K562 (cell line): Measurements from ENCODE around the gene ERGIC1. TPM values are rescaled to one million over a fixed set of nuclear protein-coding genes. Genes with fewer than 3 reads are reported as not detected.

Experiments used
- ATAC-seq: fragments of 200-7000 bp; cut with Tn5 transposase; 3 replicates; pipeline ENCODE4 v1.9.1; 2020; ENCODE audit warnings: moderate library complexity
- BruUV-seq: library from RNA; stranded (reverse); fragments of 400-500 nt; replicated peaks from 2 replicates; lab custom pipeline; 2021; lab: Mats Ljungman, UMichigan
- CTCF ChIA-PET: fragments of 300-600 bp; formaldehyde crosslinking; extraction: SDS; loops from one replicate; lab custom pipeline; 2021; ENCODE audit warnings: low intra/inter-chr PET ratio; lab: Yijun Ruan, JAX
- POLR2A ChIA-PET: fragments of 300-600, 350-650 bp; sonication (Branson Sonifier 250); formaldehyde crosslinking; extraction: SDS; loops from one replicate; lab custom pipeline; 2021; ENCODE audit warnings: antibody characterized with exemption, inconsistent platforms; lab: Yijun Ruan, JAX
- DNase-seq, 4 experiments: peaks; one replicate each; pipeline versions ENCODE4 v3.0.0 to v3.0.0-alpha.2; 2011 to 2018; ENCODE audit warnings: low spot score in 3 of 4, mixed read lengths in 3 of 4; ENCODE audit errors: extremely low read depth in 1 of 4
- FAIRE-seq: peaks from 2 replicates; lab custom pipeline; 2011; peaks lifted over from hg19 to GRCh38; lab: Jason Lieb, UNC
- H2AFZ ChIP-seq: 2 replicates; pipeline ENCODE4 v1.6.0; 2011; ENCODE audit warnings: low read depth, low read length, control low read depth, inconsistent platforms
- H3K27ac ChIP-seq: fragments of 200-600 bp; 3 replicates; pipeline ENCODE4 v1.8.0; 2011; ENCODE audit warnings: low read depth, mild to moderate bottlenecking, control low read depth, inconsistent platforms, low read length, moderate library complexity, mixed read lengths; ENCODE audit errors: extremely low read depth
- H3K27me3 ChIP-seq, 2 experiments: fragments of 300-600 bp in 1 of 2; 2 replicates in 1 of 2; 3 replicates in 1 of 2; pipeline versions ENCODE4 v1.6.0 to v1.8.0; 2011; ENCODE audit warnings: inconsistent platforms in 2 of 2, low read length in 2 of 2, mild to moderate bottlenecking in 1 of 2, mixed read lengths in 1 of 2, moderate library complexity in 1 of 2; ENCODE audit not compliant: control insufficient read depth in 2 of 2, insufficient read depth in 2 of 2
- H3K36me3 ChIP-seq: fragments of 300-600 bp; 3 replicates; pipeline ENCODE4 v1.8.0; 2011; ENCODE audit warnings: mild to moderate bottlenecking, low read length, inconsistent platforms; ENCODE audit not compliant: control insufficient read depth, insufficient read depth
- H3K4me1 ChIP-seq, 2 experiments: fragments of 200-600 bp in 1 of 2; replicated peaks in 1 of 2; 2 replicates in 1 of 2; 3 replicates in 1 of 2; pipeline versions ENCODE4 v1.5.1 to v1.8.0; 2011; ENCODE audit warnings: inconsistent platforms in 2 of 2, low read length in 2 of 2, mild to moderate bottlenecking in 1 of 2, mixed read lengths in 1 of 2, moderate library complexity in 1 of 2; ENCODE audit not compliant: control insufficient read depth in 2 of 2, insufficient read depth in 2 of 2
- H3K4me2 ChIP-seq: 2 replicates; pipeline ENCODE4 v1.6.1; 2011; ENCODE audit warnings: low read length, control low read depth, inconsistent platforms, mixed read lengths; ENCODE audit not compliant: insufficient read depth
- H3K4me3 ChIP-seq: fragments of 200-600 bp; sonication (generic), shearing (Covaris generic); 2 replicates; pipeline ENCODE4 v1.5.1; 2016; ENCODE audit warnings: control low read depth, inconsistent platforms
- H3K79me2 ChIP-seq: fragments of 200-600 bp; 3 replicates; pipeline ENCODE4 v1.8.0; 2011; ENCODE audit warnings: low read length, inconsistent platforms; ENCODE audit not compliant: control insufficient read depth, insufficient read depth
- H3K9ac ChIP-seq, 2 experiments: 2 replicates each; pipeline versions ENCODE4 v1.6.0 to v1.6.1; 2011; ENCODE audit warnings: low read depth in 2 of 2, low read length in 2 of 2, control low read depth in 1 of 2, inconsistent platforms in 1 of 2, mild to moderate bottlenecking in 1 of 2, mixed read lengths in 1 of 2; ENCODE audit not compliant: insufficient read depth in 1 of 2
- H3K9me1 ChIP-seq: one replicate; pipeline ENCODE4 v1.6.0; 2011; ENCODE audit warnings: inconsistent platforms, mild to moderate bottlenecking, low read length, moderate library complexity; ENCODE audit not compliant: control insufficient read depth, insufficient read depth
- H3K9me3 ChIP-seq: replicated peaks from 2 replicates; pipeline ENCODE4 v1.5.1; 2011; ENCODE audit warnings: low read depth, low read length, inconsistent platforms; ENCODE audit not compliant: control insufficient read depth, insufficient read depth
- H4K20me1 ChIP-seq: replicated peaks from 2 replicates; pipeline ENCODE4 v1.6.1; 2011; ENCODE audit warnings: low read length, inconsistent platforms, mixed read lengths; ENCODE audit not compliant: control insufficient read depth, insufficient read depth
- COPS2 ChIP-seq: fragments of 450-650 bp; conservative IDR thresholded peaks from 2 replicates; pipeline ENCODE4 v1.6.1; 2016; ENCODE audit warnings: mild to moderate bottlenecking, moderate library complexity
- NFE2 ChIP-seq: IDR thresholded peaks from 2 replicates; pipeline ENCODE4 v1.6.1; 2014; ENCODE audit warnings: antibody characterized with exemption, low read depth
- RBBP5 ChIP-seq: fragments of 200-600 bp; sonication (generic); IDR thresholded peaks from 2 replicates; pipeline ENCODE4 v1.6.1; 2012; ENCODE audit warnings: borderline replicate concordance, mild to moderate bottlenecking, low read length, control low read depth, inconsistent platforms; ENCODE audit not compliant: insufficient read depth, poor library complexity, severe bottlenecking
- ZBTB8A ChIP-seq: fragments of 450-650 bp; IDR thresholded peaks from 2 replicates; pipeline ENCODE4 v1.6.1; 2018; ENCODE audit warnings: mild to moderate bottlenecking, moderate library complexity; ENCODE audit not compliant: partially characterized antibody
- ZNF124 ChIP-seq: sonication (generic); formaldehyde crosslinking; IDR thresholded peaks from 2 replicates; pipeline ENCODE4 v1.8.1; 2022; ENCODE audit warnings: missing genetic modification reagents
- ZNF398 ChIP-seq: fragments of 250-450 bp; sonication (Bioruptor Pico); IDR thresholded peaks from 2 replicates; pipeline ENCODE4 v1.8.0; 2021; ENCODE audit warnings: moderate library complexity, mild to moderate bottlenecking, inconsistent platforms
- WGBS: fragments of 100-300 bp; shearing (Covaris generic); methylation state at CpG from one replicate; pipeline ENCODE4 v1.1.6; 2016; ENCODE audit warnings: low coverage, mixed read lengths; ENCODE audit not compliant: insufficient coverage; ENCODE audit errors: missing lambda C conversion rate; 5-methylcytosine and 5-hydroxymethylcytosine counted together
- in situ Hi-C: fragments of 300-500 bp; cut with MboI; formaldehyde crosslinking; loops from 4 replicates; pipeline ENCODE4 v1.15.0; 2018; ENCODE audit warnings: inconsistent platforms, mixed read lengths
- intact Hi-C: fragments of 100-400 bp; cut with micrococcal nuclease; formaldehyde crosslinking; loops from 2 replicates; pipeline ENCODE4 v1.14.2; 2022
- polyA plus RNA-seq, 8 experiments: library from polyadenylated mRNA; depleted of rRNA in 4 of 8; stranded (reverse) in 5 of 8; unstranded in 3 of 8; fragments of >200 nt; fragmentation: Nextera tagmentation in 2 of 8; fragmentation: Illumina TruSeq in 1 of 8; extraction: Ambion mirVana in 2 of 8; extraction: Trizol in 1 of 8; gene quantifications; 2 replicates each; pipeline versions ENCODE4 v1.2.1 to v1.2.3, GENCODE V29; 2011 to 2014; ENCODE audit warnings: inconsistent platforms in 1 of 8, missing spikeins in 1 of 8
- total RNA-seq, 7 experiments: library from RNA; depleted of rRNA in 6 of 7; stranded (reverse); fragments of >200 nt in 6 of 7; fragmentation: Illumina TruSeq in 2 of 7; extraction: Trizol in 2 of 7; gene quantifications; 2 replicates each; pipeline versions ENCODE4 v1.2.1 to v1.2.3, GENCODE V29; 2011 to 2021; ENCODE audit warnings: low replicate concordance in 1 of 7
- TF ChIP-seq, protein P1 (sequence below): fragments of 450-650 bp; IDR thresholded peaks from 2 replicates; pipeline ENCODE4 v1.6.1; 2016; ENCODE audit warnings: low read depth
- TF ChIP-seq, protein P2 (sequence below), 2 experiments: IDR thresholded peaks; 2 replicates each; pipeline ENCODE4 v1.6.1; 2011; ENCODE audit warnings: borderline replicate concordance in 1 of 2, control low read depth in 1 of 2, low read depth in 1 of 2, low read length in 1 of 2, mild to moderate bottlenecking in 1 of 2, mixed read lengths in 1 of 2, moderate library complexity in 1 of 2; ENCODE audit not compliant: insufficient read depth in 1 of 2, insufficient read length in 1 of 2, poor library complexity in 1 of 2, severe bottlenecking in 1 of 2; ENCODE audit errors: extremely low read depth in 1 of 2

ERGIC1 gene
- total and polyA plus RNA-seq, 9 of the 15 experiments (the other 6 are each of a cell fraction or from before 2014, with no cell fraction given), result 5.5 to 68.4 (median 36.4) TPM

DNA sequence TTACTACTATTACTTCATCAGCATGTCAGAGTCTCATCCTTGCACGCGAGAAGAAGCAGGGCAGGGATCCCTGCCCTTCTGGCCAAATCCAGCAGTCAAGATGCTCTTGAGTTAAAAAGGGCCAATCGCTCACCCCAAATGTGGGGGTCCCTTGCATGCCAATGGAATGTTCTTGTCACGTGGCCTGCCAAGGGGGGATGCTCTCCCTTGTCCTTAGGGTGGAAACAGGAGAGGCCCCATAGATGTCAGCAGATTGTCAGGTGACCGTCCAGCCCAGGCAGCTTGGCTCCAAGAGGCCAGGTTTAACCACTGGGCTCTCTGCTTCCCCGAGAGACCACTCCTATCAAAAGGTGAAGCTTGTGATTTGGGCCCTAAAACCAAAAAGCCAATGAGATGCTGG is 37.7 kb upstream of the ERGIC1 start (continued):
- TF ChIP-seq RBBP5, result no peak

GRCh38 chr5:172797771-172798191 is 36.3 kb upstream of the ERGIC1 start:
- H3K9me3 ChIP-seq, result no peaks in the 10 kb centered on the region
- ChIA-PET CTCF (no interaction called here), POLR2A (interaction anchor here (1.3 to 3.2 kb wide), 3 partner anchors 9 to 27 kb away, joined by 4 to 14 read pairs (median 13); partner anchors contain the start of gene DUSP1)
- H4K20me1 ChIP-seq, result no peaks in the 10 kb centered on the region
- peak overlapping the region in 1 of 2 experiments; percentile 24; a peak in 1 of 4 replicates for H3K9ac ChIP-seq
- intact Hi-C loops (no loop called here), in situ Hi-C loops (no loop called here)
- H3K27ac ChIP-seq, result no peak overlapping the region
- peak overlapping the region; percentile 29 for H2AFZ ChIP-seq
- no peak overlapping the region for H3K4me2 ChIP-seq
- H3K9me1 ChIP-seq, result no peaks in the 10 kb centered on the region
- H3K79me2 ChIP-seq, result no peaks in the 10 kb centered on the region
- DNase-seq (no peak), FAIRE-seq (peak; percentile 35), ATAC-seq (no peak)
- no peaks in the 10 kb centered on the region for H3K27me3 ChIP-seq
- 65% methylated on average over 5 of the region's 5 CpGs for WGBS
- BruUV-seq, result no TSS peak
- no peak overlapping the region for H3K4me3 ChIP-seq
- H3K36me3 ChIP-seq, result no peaks in the 10 kb centered on the region
- TF ChIP-seq NFE2 (no peak), COPS2 (no peak), ZNF398 (CRISPR knock-in tag) (no peak), ZBTB8A (no peak), ZNF124 (CRISPR knock-in tag) (no peak)
- TF ChIP-seq, protein P1, sequence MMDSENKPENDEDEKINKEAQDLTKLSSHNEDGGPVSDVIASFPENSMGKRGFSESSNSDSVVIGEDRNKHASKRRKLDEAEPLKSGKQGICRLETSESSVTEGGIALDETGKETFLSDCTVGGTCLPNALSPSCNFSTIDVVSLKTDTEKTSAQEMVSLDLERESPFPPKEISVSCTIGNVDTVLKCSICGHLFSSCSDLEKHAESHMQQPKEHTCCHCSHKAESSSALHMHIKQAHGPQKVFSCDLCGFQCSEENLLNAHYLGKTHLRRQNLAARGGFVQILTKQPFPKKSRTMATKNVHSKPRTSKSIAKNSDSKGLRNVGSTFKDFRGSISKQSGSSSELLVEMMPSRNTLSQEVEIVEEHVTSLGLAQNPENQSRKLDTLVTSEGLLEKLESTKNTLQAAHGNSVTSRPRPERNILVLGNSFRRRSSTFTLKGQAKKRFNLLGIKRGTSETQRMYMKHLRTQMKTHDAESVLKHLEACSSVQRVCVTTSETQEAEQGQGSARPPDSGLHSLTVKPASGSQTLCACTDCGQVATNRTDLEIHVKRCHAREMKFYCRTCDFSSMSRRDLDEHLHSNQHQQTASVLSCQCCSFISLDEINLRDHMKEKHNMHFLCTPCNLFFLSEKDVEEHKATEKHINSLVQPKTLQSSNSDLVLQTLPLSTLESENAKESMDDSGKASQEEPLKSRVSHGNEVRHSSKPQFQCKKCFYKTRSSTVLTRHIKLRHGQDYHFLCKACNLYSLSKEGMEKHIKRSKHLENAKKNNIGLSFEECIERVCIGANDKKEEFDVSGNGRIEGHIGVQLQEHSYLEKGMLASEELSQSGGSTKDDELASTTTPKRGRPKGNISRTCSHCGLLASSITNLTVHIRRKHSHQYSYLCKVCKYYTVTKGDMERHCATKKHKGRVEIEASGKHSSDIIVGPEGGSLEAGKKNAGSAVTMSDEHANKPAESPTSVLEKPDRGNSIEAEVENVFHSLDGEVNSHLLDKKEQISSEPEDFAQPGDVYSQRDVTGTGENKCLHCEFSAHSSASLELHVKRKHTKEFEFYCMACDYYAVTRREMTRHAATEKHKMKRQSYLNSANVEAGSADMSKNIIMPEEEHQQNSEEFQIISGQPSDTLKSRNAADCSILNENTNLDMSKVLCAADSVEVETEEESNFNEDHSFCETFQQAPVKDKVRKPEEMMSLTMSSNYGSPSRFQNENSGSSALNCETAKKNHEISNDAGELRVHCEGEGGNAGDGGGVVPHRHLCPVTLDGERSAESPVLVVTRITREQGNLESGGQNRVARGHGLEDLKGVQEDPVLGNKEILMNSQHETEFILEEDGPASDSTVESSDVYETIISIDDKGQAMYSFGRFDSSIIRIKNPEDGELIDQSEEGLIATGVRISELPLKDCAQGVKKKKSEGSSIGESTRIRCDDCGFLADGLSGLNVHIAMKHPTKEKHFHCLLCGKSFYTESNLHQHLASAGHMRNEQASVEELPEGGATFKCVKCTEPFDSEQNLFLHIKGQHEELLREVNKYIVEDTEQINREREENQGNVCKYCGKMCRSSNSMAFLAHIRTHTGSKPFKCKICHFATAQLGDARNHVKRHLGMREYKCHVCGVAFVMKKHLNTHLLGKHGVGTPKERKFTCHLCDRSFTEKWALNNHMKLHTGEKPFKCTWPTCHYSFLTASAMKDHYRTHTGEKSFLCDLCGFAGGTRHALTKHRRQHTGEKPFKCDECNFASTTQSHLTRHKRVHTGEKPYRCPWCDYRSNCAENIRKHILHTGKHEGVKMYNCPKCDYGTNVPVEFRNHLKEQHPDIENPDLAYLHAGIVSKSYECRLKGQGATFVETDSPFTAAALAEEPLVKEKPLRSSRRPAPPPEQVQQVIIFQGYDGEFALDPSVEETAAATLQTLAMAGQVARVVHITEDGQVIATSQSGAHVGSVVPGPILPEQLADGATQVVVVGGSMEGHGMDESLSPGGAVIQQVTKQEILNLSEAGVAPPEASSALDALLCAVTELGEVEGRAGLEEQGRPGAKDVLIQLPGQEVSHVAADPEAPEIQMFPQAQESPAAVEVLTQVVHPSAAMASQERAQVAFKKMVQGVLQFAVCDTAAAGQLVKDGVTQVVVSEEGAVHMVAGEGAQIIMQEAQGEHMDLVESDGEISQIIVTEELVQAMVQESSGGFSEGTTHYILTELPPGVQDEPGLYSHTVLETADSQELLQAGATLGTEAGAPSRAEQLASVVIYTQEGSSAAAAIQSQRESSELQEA, result no peak
- TF ChIP-seq, protein P2, sequence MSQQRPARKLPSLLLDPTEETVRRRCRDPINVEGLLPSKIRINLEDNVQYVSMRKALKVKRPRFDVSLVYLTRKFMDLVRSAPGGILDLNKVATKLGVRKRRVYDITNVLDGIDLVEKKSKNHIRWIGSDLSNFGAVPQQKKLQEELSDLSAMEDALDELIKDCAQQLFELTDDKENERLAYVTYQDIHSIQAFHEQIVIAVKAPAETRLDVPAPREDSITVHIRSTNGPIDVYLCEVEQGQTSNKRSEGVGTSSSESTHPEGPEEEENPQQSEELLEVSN (IDR thresholded peaks at IDR 0.05; ENCODE audit: borderline replicate concordance in 1 of 2, extremely low read depth in 1 of 2, insufficient read depth in 1 of 2, insufficient read length in 1 of 2, low read depth in 1 of 2, low read length in 1 of 2, poor library complexity in 1 of 2, severe bottlenecking in 1 of 2), result no peak
- peaks cover 39 to 43% of the 10 kb centered on the region in 2 experiments; a peak in 4 of 5 replicates for H3K4me1 ChIP-seq
